ENCODE results near the gene POLE. TPM values are rescaled to one million over a fixed set of nuclear protein-coding genes. Genes with fewer than 3 reads are reported as not detected.

The POLE gene
- total RNA-seq, 2 experiments from 2014 or later = 157 to 230 TPM

- H3K9me3 ChIP-seq (ENCODE audit: low read length) = no peaks in the 10 kb centered on the region
- DNase-seq (ENCODE audit: low spot score) = no peak
- H2AFZ ChIP-seq (ENCODE audit: low read length) = no peak overlapping the region
- POLR2A ChIA-PET = no interaction called here
- no peaks in the 10 kb centered on the region for H3K79me2 ChIP-seq (ENCODE audit: insufficient read depth, low read depth, low read length)
- no peak overlapping the region for H3K27ac ChIP-seq (ENCODE audit: low read depth, low read length, poor library complexity, severe bottlenecking)
- BruUV-seq (replicated peaks) = no TSS peak
- no peaks in the 10 kb centered on the region for H3K4me1 ChIP-seq (ENCODE audit: insufficient read depth, low read length, poor library complexity, severe bottlenecking)
- H3K4me3 ChIP-seq (ENCODE audit: low read depth, low read length, poor library complexity, severe bottlenecking) = no peak overlapping the region
- no peaks in the 10 kb centered on the region; the same call in 1 of the 2 replicates for H4K20me1 ChIP-seq (ENCODE audit: insufficient read depth, low read length)
- CTCF ChIA-PET (ENCODE audit: unreplicated experiment) = no interaction called here
- H3K9me2 ChIP-seq (ENCODE audit: insufficient read depth, low read length) = no peaks in the 10 kb centered on the region
- no peak for TF ChIP-seq CTCF (conservative IDR thresholded peaks at IDR 0.05; ENCODE audit: low read length)
- TF ChIP-seq EZH2phosphoT487 (IDR thresholded peaks at IDR 0.05; ENCODE audit: borderline replicate concordance, low read depth, low read length) = no peak
- H3K4me2 ChIP-seq (ENCODE audit: low read length) = no peak overlapping the region
- intact Hi-C loops (cut with micrococcal nuclease; ENCODE audit: unreplicated experiment) = no loop called here
- peaks cover 100% of the 10 kb centered on the region for H3K36me3 ChIP-seq (ENCODE audit: insufficient read depth, low read length)
These were observed 25.2 kb downstream of the POLE start for GRCh38 chr12:132661972-132662371.

GRCh38 chr12:132660996-132661395, 26.1 kb downstream of the POLE start:
- BruUV-seq (replicated peaks) = TSS peak; percentile 21
- CTCF ChIA-PET (ENCODE audit: unreplicated experiment) = no interaction called here

More at GRCh38 chr12:132660996-132661395, 26.1 kb downstream of the POLE start:
- no peak overlapping the region for H3K4me2 ChIP-seq (ENCODE audit: low read length)
- H3K4me1 ChIP-seq (ENCODE audit: insufficient read depth, low read length, poor library complexity, severe bottlenecking) = no peaks in the 10 kb centered on the region
- POLR2A ChIA-PET = interaction anchor here (0.5 kb wide), 1 partner anchor 44 kb away, joined by 4 read pairs; no protein-coding TSS in a partner anchor
- peaks cover 100% of the 10 kb centered on the region for H3K36me3 ChIP-seq (ENCODE audit: insufficient read depth, low read length)
- H3K79me2 ChIP-seq (ENCODE audit: insufficient read depth, low read depth, low read length) = no peaks in the 10 kb centered on the region
- no peaks in the 10 kb centered on the region; the same call in 1 of the 2 replicates for H4K20me1 ChIP-seq (ENCODE audit: insufficient read depth, low read length)
- no peak for DNase-seq (ENCODE audit: low spot score)
- no peak overlapping the region for H3K27ac ChIP-seq (ENCODE audit: low read depth, low read length, poor library complexity, severe bottlenecking)
- no peaks in the 10 kb centered on the region for H3K9me2 ChIP-seq (ENCODE audit: insufficient read depth, low read length)
- H3K4me3 ChIP-seq (ENCODE audit: low read depth, low read length, poor library complexity, severe bottlenecking) = no peak overlapping the region
- intact Hi-C loops (cut with micrococcal nuclease; ENCODE audit: unreplicated experiment) = no loop called here
- no peak overlapping the region for H2AFZ ChIP-seq (ENCODE audit: low read length)
- H3K9me3 ChIP-seq (ENCODE audit: low read length) = no peaks in the 10 kb centered on the region
- TF ChIP-seq EZH2phosphoT487 (IDR thresholded peaks at IDR 0.05; ENCODE audit: borderline replicate concordance, low read depth, low read length) (no peak), CTCF (conservative IDR thresholded peaks at IDR 0.05; ENCODE audit: low read length) (no peak)
